HCT116 (cell line): ENCODE results near the gene ANKS1A. TPM values are rescaled to one million over a fixed set of nuclear protein-coding genes. Genes with fewer than 3 reads are reported as not detected.

Experiments
- ATAC-seq: fragments of 200-7000 bp; cut with Tn5 transposase; 2 replicates; pipeline ENCODE4 v1.9.1; 2020; ENCODE audit warnings: mild to moderate bottlenecking, moderate library complexity
- BruUV-seq: library from RNA; stranded (reverse); fragments of 400-500 nt; replicated peaks from 2 replicates; lab custom pipeline; 2021; lab: Mats Ljungman, UMichigan
- CTCF ChIA-PET: fragments of 300-600 bp; sonication (Branson Sonifier 250); formaldehyde crosslinking; loops from one replicate; lab custom pipeline; 2021; ENCODE audit warnings: antibody characterized with exemption; lab: Charles Lee
- POLR2A ChIA-PET: fragments of 300-600, 350-600 bp; sonication (Branson Sonifier 250); formaldehyde crosslinking; loops from one replicate; lab custom pipeline; 2021; ENCODE audit warnings: antibody characterized with exemption; lab: Charles Lee
- RAD21 ChIA-PET, 2 experiments: fragments of 300-600 bp; sonication (Branson Sonifier 250); formaldehyde crosslinking; loops; one replicate each; lab custom pipeline; 2023; ENCODE audit warnings: low total read pairs in 2 of 2; ENCODE audit not compliant: uncharacterized antibody in 2 of 2, unreplicated experiment in 2 of 2, low non-redundant PET in 1 of 2; lab: Charles Lee
- DNase-seq: peaks from one replicate; pipeline ENCODE4 v3.0.0-alpha.2; 2010; ENCODE audit warnings: low read depth, low spot score
- H2AFZ ChIP-seq: fragments of 200-600 bp; shearing (Covaris generic), sonication (generic); 2 replicates; pipeline ENCODE4 v1.6.1; 2017; ENCODE audit warnings: low read depth, mixed run types, mixed read lengths, antibody characterized with exemption, low read length; ENCODE audit not compliant: poor library complexity, severe bottlenecking
- H3K27ac ChIP-seq: 2 replicates; pipeline ENCODE4 v1.5.1; 2012; ENCODE audit warnings: low read depth, low read length
- H3K27me3 ChIP-seq: fragments of 200-600 bp; sonication (generic); 2 replicates; pipeline ENCODE4 v1.6.1; 2016; ENCODE audit warnings: mixed run types, low read length, mixed read lengths; ENCODE audit not compliant: insufficient read depth
- H3K36me3 ChIP-seq, 2 experiments: fragments of 200-500 bp in 1 of 2; fragments of 200-600 bp in 1 of 2; sonication (Bioruptor generic) in 1 of 2; sonication (generic) in 1 of 2; 2 replicates each; pipeline versions ENCODE4 v1.5.1 to v1.6.1; 2014 to 2016; ENCODE audit warnings: low read length in 2 of 2, inconsistent platforms in 1 of 2, mixed read lengths in 1 of 2, mixed run types in 1 of 2; ENCODE audit not compliant: insufficient read depth in 2 of 2, control insufficient read depth in 1 of 2
- H3K4me1 ChIP-seq, 2 experiments: fragments of 200-600 bp in 1 of 2; sonication (generic) in 1 of 2; 2 replicates each; pipeline versions ENCODE4 v1.5.1 to v1.6.1; 2012 to 2017; ENCODE audit warnings: low read length in 2 of 2, inconsistent platforms in 1 of 2, mild to moderate bottlenecking in 1 of 2, mixed read lengths in 1 of 2, mixed run types in 1 of 2, moderate library complexity in 1 of 2; ENCODE audit not compliant: insufficient read depth in 2 of 2, control insufficient read depth in 1 of 2
- H3K4me2 ChIP-seq: fragments of 200-600 bp; sonication (generic); 2 replicates; pipeline ENCODE4 v1.6.1; 2017; ENCODE audit warnings: mixed run types, low read length, mixed read lengths
- H3K4me3 ChIP-seq, 2 experiments: fragments of 200-600 bp in 1 of 2; sonication (generic) in 1 of 2; replicated peaks in 1 of 2; 2 replicates each; pipeline ENCODE4 v1.5.1; 2011 to 2016; ENCODE audit warnings: low read length in 2 of 2, control low read depth in 1 of 2, low read depth in 1 of 2, mild to moderate bottlenecking in 1 of 2, mixed read lengths in 1 of 2, mixed run types in 1 of 2
- H3K79me2 ChIP-seq: fragments of 200-600 bp; sonication (generic); 2 replicates; pipeline ENCODE4 v1.6.1; 2017; ENCODE audit warnings: mild to moderate bottlenecking, mixed run types, low read length, moderate library complexity, mixed read lengths; ENCODE audit not compliant: insufficient read depth
- H3K9ac ChIP-seq: fragments of 200-600 bp; sonication (generic); 2 replicates; pipeline ENCODE4 v1.6.1; 2016; ENCODE audit warnings: low read length, mixed read lengths
- H3K9me2 ChIP-seq: fragments of 200-600 bp; sonication (generic), shearing (Covaris generic); 2 replicates; pipeline ENCODE4 v1.6.1; 2017; ENCODE audit warnings: mixed run types, mild to moderate bottlenecking, moderate library complexity; ENCODE audit not compliant: insufficient read depth
- H3K9me3 ChIP-seq, 2 experiments: fragments of 200-500 bp in 1 of 2; fragments of 200-600 bp in 1 of 2; sonication (Bioruptor generic) in 1 of 2; sonication (generic) in 1 of 2; 2 replicates each; pipeline ENCODE4 v1.6.1; 2014 to 2017; ENCODE audit warnings: low read length in 2 of 2, mixed read lengths in 2 of 2, inconsistent platforms in 1 of 2, low read depth in 1 of 2, mild to moderate bottlenecking in 1 of 2, mixed run types in 1 of 2, moderate library complexity in 1 of 2; ENCODE audit not compliant: control insufficient read depth in 1 of 2, insufficient read depth in 1 of 2
- H4K20me1 ChIP-seq: fragments of 200-600 bp; sonication (generic), shearing (Covaris generic); 2 replicates; pipeline ENCODE4 v1.6.1; 2017; ENCODE audit warnings: mixed run types, mild to moderate bottlenecking, moderate library complexity; ENCODE audit not compliant: insufficient read depth
- ATF3 ChIP-seq: IDR thresholded peaks from 2 replicates; pipeline ENCODE4 v1.6.1; 2012
- CTCF ChIP-seq, 3 experiments: fragments of 200-600 bp in 1 of 3; sonication (generic) in 1 of 3; IDR thresholded peaks in 2 of 3; conservative IDR thresholded peaks in 1 of 3; 2 replicates each; pipeline ENCODE4 v1.5.1; 2012 to 2017; ENCODE audit warnings: low read depth in 2 of 3, low read length in 2 of 3, antibody characterized with exemption in 1 of 3, borderline replicate concordance in 1 of 3, control low read depth in 1 of 3, mild to moderate bottlenecking in 1 of 3, mixed read lengths in 1 of 3, mixed run types in 1 of 3, moderate library complexity in 1 of 3; ENCODE audit not compliant: insufficient read depth in 1 of 3
- EGR1 ChIP-seq: IDR thresholded peaks from 2 replicates; pipeline ENCODE4 v1.6.1; 2012; ENCODE audit warnings: low read depth
- ELF1 ChIP-seq: IDR thresholded peaks from 2 replicates; pipeline ENCODE4 v1.6.1; 2012; ENCODE audit warnings: low read depth, borderline replicate concordance
- EZH2 ChIP-seq: fragments of 200-600 bp; sonication (generic); IDR thresholded peaks from 2 replicates; pipeline ENCODE4 v1.6.1; 2017; ENCODE audit warnings: antibody characterized with exemption, mixed run types
- EZH2phosphoT487 ChIP-seq: fragments of 200-600 bp; IDR thresholded peaks from 2 replicates; pipeline ENCODE4 v1.6.1; 2018; ENCODE audit warnings: antibody characterized with exemption, borderline replicate concordance
- JUND ChIP-seq: IDR thresholded peaks from 2 replicates; pipeline ENCODE4 v1.6.1; 2012
- POLR2A ChIP-seq: IDR thresholded peaks from 2 replicates; pipeline ENCODE4 v1.7.0; 2011; ENCODE audit warnings: borderline replicate concordance; ENCODE audit not compliant: insufficient read depth, insufficient read length; ENCODE audit errors: extremely low read depth
- POLR2AphosphoS5 ChIP-seq: IDR thresholded peaks from 2 replicates; pipeline ENCODE4 v1.6.1; 2011; ENCODE audit warnings: mild to moderate bottlenecking, low read depth, low read length, moderate library complexity
- RAD21 ChIP-seq: IDR thresholded peaks from 2 replicates; pipeline ENCODE4 v1.6.1; 2012; ENCODE audit warnings: low read depth, mild to moderate bottlenecking
- SIN3A ChIP-seq: IDR thresholded peaks from 2 replicates; pipeline ENCODE4 v1.6.1; 2012; ENCODE audit warnings: low read depth
- SP1 ChIP-seq: IDR thresholded peaks from 2 replicates; pipeline ENCODE4 v1.6.1; 2012; ENCODE audit warnings: low read depth
- SRF ChIP-seq: IDR thresholded peaks from 2 replicates; pipeline ENCODE4 v1.6.1; 2012; ENCODE audit warnings: low read depth
- TCF7L2 ChIP-seq: IDR thresholded peaks from 2 replicates; pipeline ENCODE4 v1.7.0; 2011; ENCODE audit warnings: borderline replicate concordance, inconsistent platforms; ENCODE audit not compliant: insufficient read depth, insufficient read length; ENCODE audit errors: extremely low read depth
- ZFX ChIP-seq: fragments of 450-650 bp; IDR thresholded peaks from 2 replicates; pipeline ENCODE4 v1.6.1; 2017
- intact Hi-C: fragments of 100-400 bp; cut with micrococcal nuclease; formaldehyde crosslinking; loops from 2 replicates; pipeline ENCODE4 v1.10.0; 2022
- total RNA-seq: library from RNA; stranded (reverse); gene quantifications from one replicate; pipeline ENCODE4 v1.2.1, GENCODE V29; 2021; ENCODE audit not compliant: unreplicated experiment
- TF ChIP-seq, protein P1 (sequence below): IDR thresholded peaks from 2 replicates; pipeline ENCODE4 v1.6.1; 2012

Gene ANKS1A
- total RNA-seq, 1 experiment from 2014 or later, result 20.6 TPM

DNA sequence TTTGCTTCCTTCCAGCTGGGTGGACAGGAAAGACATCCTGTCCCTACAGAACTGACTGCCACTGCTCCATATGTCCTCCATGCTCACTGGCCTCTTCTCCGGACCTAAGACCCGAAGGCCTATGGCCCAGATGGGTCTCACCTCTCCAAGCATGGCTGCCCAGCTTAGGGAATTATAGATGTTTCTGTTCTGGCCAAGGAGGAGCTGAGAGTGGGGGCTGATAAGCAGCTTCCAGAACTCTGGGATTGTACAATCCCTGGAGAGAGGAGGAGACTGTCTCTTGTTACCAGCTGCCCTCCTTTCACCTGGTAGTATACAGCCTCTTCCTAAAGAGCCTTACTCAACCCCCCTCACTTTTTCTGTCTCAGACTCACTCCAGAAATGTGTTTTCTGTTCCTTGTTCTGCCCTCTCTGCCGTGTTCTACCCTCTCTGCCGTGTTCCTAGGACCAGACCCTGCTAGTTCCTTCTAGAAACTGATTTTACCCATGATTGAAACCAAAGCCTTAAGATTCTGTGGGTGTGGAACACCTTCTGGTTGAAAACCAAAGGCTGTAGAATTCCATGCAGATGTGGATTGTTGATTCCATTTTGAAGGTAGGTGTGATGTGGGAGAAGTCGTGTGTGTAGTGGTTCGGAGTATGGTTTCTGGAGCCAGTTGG is 28.7 kb downstream of the ANKS1A start:
- no peak overlapping the region for H3K9ac ChIP-seq
- H3K4me2 ChIP-seq, result no peak overlapping the region
- DNase-seq (no peak), ATAC-seq (no peak)
- H3K9me3 ChIP-seq, result no peaks in the 10 kb centered on the region
- BruUV-seq, result no TSS peak
- peaks cover 48% of the 10 kb centered on the region for H3K79me2 ChIP-seq
- intact Hi-C loops, result no loop called here
- H3K27ac ChIP-seq, result no peak overlapping the region
- TF ChIP-seq, protein P1, sequence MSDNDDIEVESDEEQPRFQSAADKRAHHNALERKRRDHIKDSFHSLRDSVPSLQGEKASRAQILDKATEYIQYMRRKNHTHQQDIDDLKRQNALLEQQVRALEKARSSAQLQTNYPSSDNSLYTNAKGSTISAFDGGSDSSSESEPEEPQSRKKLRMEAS, result no peak
- TF ChIP-seq ATF3 (no peak), TCF7L2 (no peak), EGR1 (no peak), POLR2A (no peak), RAD21 (no peak), ELF1 (no peak)
- peaks cover under 1% of the 10 kb centered on the region; the same call in 1 of the 2 replicates for H4K20me1 ChIP-seq
- no peaks in the 10 kb centered on the region for H3K9me2 ChIP-seq
- no peaks in the 10 kb centered on the region for H3K36me3 ChIP-seq
- no peak overlapping the region for H3K4me3 ChIP-seq
- ChIA-PET CTCF (no interaction called here), RAD21 (no interaction called here), POLR2A (no interaction called here)
- H2AFZ ChIP-seq, result no peak overlapping the region
- H3K27me3 ChIP-seq, result no peaks in the 10 kb centered on the region
- H3K4me1 ChIP-seq, result peaks cover 0 to 12% of the 10 kb centered on the region in 2 experiments; a peak in 2 of 4 replicates

DNA sequence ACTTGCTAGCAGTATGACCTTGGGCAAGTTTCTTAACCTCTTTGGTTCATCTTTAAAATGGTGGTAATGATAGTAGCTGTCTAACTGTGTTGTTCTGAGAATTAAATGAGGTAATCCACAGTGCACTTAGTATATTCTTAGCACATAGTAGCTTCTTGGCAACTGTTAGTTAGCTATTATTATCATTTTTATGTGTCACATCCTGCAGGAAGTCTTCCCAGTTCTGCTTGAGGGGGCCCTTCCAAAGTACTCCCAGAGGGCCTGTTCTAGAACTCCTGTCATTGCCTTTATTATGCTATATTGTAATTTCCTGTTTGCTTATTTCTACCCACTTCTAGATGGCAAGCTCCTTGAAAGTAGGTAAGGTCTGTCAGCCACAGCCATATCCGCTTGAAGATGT is 30.6 kb downstream of the ANKS1A start:
- Histone ChIP-seq H3K9ac (no peak overlapping the region), H3K36me3 (no peaks in the 10 kb centered on the region), H3K4me3 (no peak overlapping the region), H3K4me1 (peaks cover 0 to 12% of the 10 kb centered on the region in 2 experiments; a peak in 2 of 4 replicates), H3K27me3 (no peaks in the 10 kb centered on the region), H2AFZ (no peak overlapping the region), H3K79me2 (peaks cover 31% of the 10 kb centered on the region), H3K27ac (no peak overlapping the region), H3K9me2 (no peaks in the 10 kb centered on the region), H3K4me2 (no peak overlapping the region), H4K20me1 (no peaks in the 10 kb centered on the region; the same call in 1 of the 2 replicates), H3K9me3 (no peaks in the 10 kb centered on the region)
- TF ChIP-seq ELF1 (no peak), POLR2A (no peak), SIN3A (no peak), RAD21 (no peak), EZH2phosphoT487 (no peak), SRF (no peak), ZFX (no peak), EGR1 (no peak), SP1 (no peak), POLR2AphosphoS5 (no peak), EZH2 (no peak), CTCF (IDR thresholded peaks at IDR 0.05 in 2 of 3, conservative IDR thresholded peaks at IDR 0.05 in 1 of 3; ENCODE audit: borderline replicate concordance in 1 of 3, insufficient read depth in 1 of 3, low read depth in 2 of 3, low read length in 2 of 3) (no peak), JUND (no peak)
- TF ChIP-seq, protein P1, result no peak
- POLR2A ChIA-PET, result no interaction called here
- ATAC-seq (no peak), DNase-seq (no peak)
- CTCF ChIA-PET, result no interaction called here
- intact Hi-C loops, result no loop called here
- BruUV-seq, result no TSS peak
- RAD21 ChIA-PET, result no interaction called here
